Lower leg skin (tissue), 3 donors: ENCODE results near the gene BRS3.

Experiments used
- POLR2A ChIP-seq, 2 donors: fragments of 450-650 bp; IDR thresholded peaks; one replicate each; pipeline ENCODE4 v1.6.1; 2016 to 2017; ENCODE audit warnings: antibody characterized with exemption in 2 of 2, mild to moderate bottlenecking in 1 of 2, moderate library complexity in 1 of 2
- TF ChIP-seq, protein P1 (sequence below), 3 donors: fragments of 450-650 bp; IDR thresholded peaks; one replicate each; pipeline ENCODE4 v1.5.1; 2016; ENCODE audit warnings: antibody characterized with exemption in 3 of 3, mild to moderate bottlenecking in 3 of 3, moderate library complexity in 2 of 3

DNA sequence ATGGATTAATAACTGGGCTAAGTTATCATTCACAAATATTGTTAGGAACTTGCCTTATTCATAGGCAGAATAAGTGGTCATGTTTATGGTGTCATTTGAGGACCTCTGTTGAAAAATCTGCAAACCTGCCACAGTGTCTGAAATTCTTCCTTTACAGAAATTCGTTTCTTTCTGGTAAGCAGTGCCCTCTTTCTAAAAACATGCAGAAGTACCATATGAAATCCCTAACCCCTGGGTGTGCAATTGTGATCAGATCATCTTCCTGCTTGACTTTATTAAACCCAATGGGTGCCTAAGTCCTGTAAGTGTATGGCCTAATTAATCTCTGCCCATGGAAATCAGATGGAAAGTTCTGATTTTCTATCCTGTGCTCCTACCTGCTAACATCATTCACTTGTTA, 5.3 kb downstream of the BRS3 start:
- TF ChIP-seq, protein P1, sequence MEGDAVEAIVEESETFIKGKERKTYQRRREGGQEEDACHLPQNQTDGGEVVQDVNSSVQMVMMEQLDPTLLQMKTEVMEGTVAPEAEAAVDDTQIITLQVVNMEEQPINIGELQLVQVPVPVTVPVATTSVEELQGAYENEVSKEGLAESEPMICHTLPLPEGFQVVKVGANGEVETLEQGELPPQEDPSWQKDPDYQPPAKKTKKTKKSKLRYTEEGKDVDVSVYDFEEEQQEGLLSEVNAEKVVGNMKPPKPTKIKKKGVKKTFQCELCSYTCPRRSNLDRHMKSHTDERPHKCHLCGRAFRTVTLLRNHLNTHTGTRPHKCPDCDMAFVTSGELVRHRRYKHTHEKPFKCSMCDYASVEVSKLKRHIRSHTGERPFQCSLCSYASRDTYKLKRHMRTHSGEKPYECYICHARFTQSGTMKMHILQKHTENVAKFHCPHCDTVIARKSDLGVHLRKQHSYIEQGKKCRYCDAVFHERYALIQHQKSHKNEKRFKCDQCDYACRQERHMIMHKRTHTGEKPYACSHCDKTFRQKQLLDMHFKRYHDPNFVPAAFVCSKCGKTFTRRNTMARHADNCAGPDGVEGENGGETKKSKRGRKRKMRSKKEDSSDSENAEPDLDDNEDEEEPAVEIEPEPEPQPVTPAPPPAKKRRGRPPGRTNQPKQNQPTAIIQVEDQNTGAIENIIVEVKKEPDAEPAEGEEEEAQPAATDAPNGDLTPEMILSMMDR (IDR thresholded peaks at IDR 0.05), result no peak
- TF ChIP-seq POLR2A (IDR thresholded peaks at IDR 0.05), result no peak
